HCT116 (cell line): Measurements from ENCODE around the gene TFCP2L1. TPM values are rescaled to one million over a fixed set of nuclear protein-coding genes. Genes with fewer than 3 reads are reported as not detected.

Source experiments
- ATAC-seq: fragments of 200-7000 bp; cut with Tn5 transposase; 2 replicates; pipeline ENCODE4 v1.9.1; 2020; ENCODE audit warnings: mild to moderate bottlenecking, moderate library complexity
- BruUV-seq: library from RNA; stranded (reverse); fragments of 400-500 nt; replicated peaks from 2 replicates; lab custom pipeline; 2021; lab: Mats Ljungman, UMichigan
- CTCF ChIA-PET: fragments of 300-600 bp; sonication (Branson Sonifier 250); formaldehyde crosslinking; loops from one replicate; lab custom pipeline; 2021; ENCODE audit warnings: antibody characterized with exemption; lab: Charles Lee
- POLR2A ChIA-PET: fragments of 300-600, 350-600 bp; sonication (Branson Sonifier 250); formaldehyde crosslinking; loops from one replicate; lab custom pipeline; 2021; ENCODE audit warnings: antibody characterized with exemption; lab: Charles Lee
- RAD21 ChIA-PET, 2 experiments: fragments of 300-600 bp; sonication (Branson Sonifier 250); formaldehyde crosslinking; loops; one replicate each; lab custom pipeline; 2023; ENCODE audit warnings: low total read pairs in 2 of 2; ENCODE audit not compliant: uncharacterized antibody in 2 of 2, unreplicated experiment in 2 of 2, low non-redundant PET in 1 of 2; lab: Charles Lee
- DNase-seq: peaks from one replicate; pipeline ENCODE4 v3.0.0-alpha.2; 2010; ENCODE audit warnings: low read depth, low spot score
- H2AFZ ChIP-seq: fragments of 200-600 bp; shearing (Covaris generic), sonication (generic); 2 replicates; pipeline ENCODE4 v1.6.1; 2017; ENCODE audit warnings: low read depth, mixed run types, mixed read lengths, antibody characterized with exemption, low read length; ENCODE audit not compliant: poor library complexity, severe bottlenecking
- H3K27ac ChIP-seq: 2 replicates; pipeline ENCODE4 v1.5.1; 2012; ENCODE audit warnings: low read depth, low read length
- H3K27me3 ChIP-seq: fragments of 200-600 bp; sonication (generic); 2 replicates; pipeline ENCODE4 v1.6.1; 2016; ENCODE audit warnings: mixed run types, low read length, mixed read lengths; ENCODE audit not compliant: insufficient read depth
- H3K36me3 ChIP-seq, 2 experiments: fragments of 200-500 bp in 1 of 2; fragments of 200-600 bp in 1 of 2; sonication (Bioruptor generic) in 1 of 2; sonication (generic) in 1 of 2; 2 replicates each; pipeline versions ENCODE4 v1.5.1 to v1.6.1; 2014 to 2016; ENCODE audit warnings: low read length in 2 of 2, inconsistent platforms in 1 of 2, mixed read lengths in 1 of 2, mixed run types in 1 of 2; ENCODE audit not compliant: insufficient read depth in 2 of 2, control insufficient read depth in 1 of 2
- H3K4me1 ChIP-seq, 2 experiments: fragments of 200-600 bp in 1 of 2; sonication (generic) in 1 of 2; 2 replicates each; pipeline versions ENCODE4 v1.5.1 to v1.6.1; 2012 to 2017; ENCODE audit warnings: low read length in 2 of 2, inconsistent platforms in 1 of 2, mild to moderate bottlenecking in 1 of 2, mixed read lengths in 1 of 2, mixed run types in 1 of 2, moderate library complexity in 1 of 2; ENCODE audit not compliant: insufficient read depth in 2 of 2, control insufficient read depth in 1 of 2
- H3K4me2 ChIP-seq: fragments of 200-600 bp; sonication (generic); 2 replicates; pipeline ENCODE4 v1.6.1; 2017; ENCODE audit warnings: mixed run types, low read length, mixed read lengths
- H3K4me3 ChIP-seq, 2 experiments: fragments of 200-600 bp in 1 of 2; sonication (generic) in 1 of 2; replicated peaks in 1 of 2; 2 replicates each; pipeline ENCODE4 v1.5.1; 2011 to 2016; ENCODE audit warnings: low read length in 2 of 2, control low read depth in 1 of 2, low read depth in 1 of 2, mild to moderate bottlenecking in 1 of 2, mixed read lengths in 1 of 2, mixed run types in 1 of 2
- H3K79me2 ChIP-seq: fragments of 200-600 bp; sonication (generic); 2 replicates; pipeline ENCODE4 v1.6.1; 2017; ENCODE audit warnings: mild to moderate bottlenecking, mixed run types, low read length, moderate library complexity, mixed read lengths; ENCODE audit not compliant: insufficient read depth
- H3K9ac ChIP-seq: fragments of 200-600 bp; sonication (generic); 2 replicates; pipeline ENCODE4 v1.6.1; 2016; ENCODE audit warnings: low read length, mixed read lengths
- H3K9me2 ChIP-seq: fragments of 200-600 bp; sonication (generic), shearing (Covaris generic); 2 replicates; pipeline ENCODE4 v1.6.1; 2017; ENCODE audit warnings: mixed run types, mild to moderate bottlenecking, moderate library complexity; ENCODE audit not compliant: insufficient read depth
- H3K9me3 ChIP-seq, 2 experiments: fragments of 200-500 bp in 1 of 2; fragments of 200-600 bp in 1 of 2; sonication (Bioruptor generic) in 1 of 2; sonication (generic) in 1 of 2; 2 replicates each; pipeline ENCODE4 v1.6.1; 2014 to 2017; ENCODE audit warnings: low read length in 2 of 2, mixed read lengths in 2 of 2, inconsistent platforms in 1 of 2, low read depth in 1 of 2, mild to moderate bottlenecking in 1 of 2, mixed run types in 1 of 2, moderate library complexity in 1 of 2; ENCODE audit not compliant: control insufficient read depth in 1 of 2, insufficient read depth in 1 of 2
- H4K20me1 ChIP-seq: fragments of 200-600 bp; sonication (generic), shearing (Covaris generic); 2 replicates; pipeline ENCODE4 v1.6.1; 2017; ENCODE audit warnings: mixed run types, mild to moderate bottlenecking, moderate library complexity; ENCODE audit not compliant: insufficient read depth
- CTCF ChIP-seq, 3 experiments: fragments of 200-600 bp in 1 of 3; sonication (generic) in 1 of 3; IDR thresholded peaks in 2 of 3; conservative IDR thresholded peaks in 1 of 3; 2 replicates each; pipeline ENCODE4 v1.5.1; 2012 to 2017; ENCODE audit warnings: low read depth in 2 of 3, low read length in 2 of 3, antibody characterized with exemption in 1 of 3, borderline replicate concordance in 1 of 3, control low read depth in 1 of 3, mild to moderate bottlenecking in 1 of 3, mixed read lengths in 1 of 3, mixed run types in 1 of 3, moderate library complexity in 1 of 3; ENCODE audit not compliant: insufficient read depth in 1 of 3
- ELF1 ChIP-seq: IDR thresholded peaks from 2 replicates; pipeline ENCODE4 v1.6.1; 2012; ENCODE audit warnings: low read depth, borderline replicate concordance
- EZH2phosphoT487 ChIP-seq: fragments of 200-600 bp; IDR thresholded peaks from 2 replicates; pipeline ENCODE4 v1.6.1; 2018; ENCODE audit warnings: antibody characterized with exemption, borderline replicate concordance
- FOSL1 ChIP-seq: IDR thresholded peaks from 2 replicates; pipeline ENCODE4 v1.6.1; 2012; ENCODE audit warnings: low read depth
- POLR2AphosphoS5 ChIP-seq: IDR thresholded peaks from 2 replicates; pipeline ENCODE4 v1.6.1; 2011; ENCODE audit warnings: mild to moderate bottlenecking, low read depth, low read length, moderate library complexity
- SP1 ChIP-seq: IDR thresholded peaks from 2 replicates; pipeline ENCODE4 v1.6.1; 2012; ENCODE audit warnings: low read depth
- SRF ChIP-seq: IDR thresholded peaks from 2 replicates; pipeline ENCODE4 v1.6.1; 2012; ENCODE audit warnings: low read depth
- TCF7L2 ChIP-seq: IDR thresholded peaks from 2 replicates; pipeline ENCODE4 v1.7.0; 2011; ENCODE audit warnings: borderline replicate concordance, inconsistent platforms; ENCODE audit not compliant: insufficient read depth, insufficient read length; ENCODE audit errors: extremely low read depth
- YY1 ChIP-seq: IDR thresholded peaks from 2 replicates; pipeline ENCODE4 v1.6.1; 2011; ENCODE audit warnings: low read length, low read depth, moderate library complexity, mild to moderate bottlenecking; ENCODE audit not compliant: insufficient replicate concordance; ENCODE audit errors: extremely low read depth
- intact Hi-C: fragments of 100-400 bp; cut with micrococcal nuclease; formaldehyde crosslinking; loops from 2 replicates; pipeline ENCODE4 v1.10.0; 2022
- total RNA-seq: library from RNA; stranded (reverse); gene quantifications from one replicate; pipeline ENCODE4 v1.2.1, GENCODE V29; 2021; ENCODE audit not compliant: unreplicated experiment

Gene TFCP2L1
- total RNA-seq, 1 experiment from 2014 or later: 8.4 TPM

- DNase-seq (no peak), ATAC-seq (no peak)
- Histone ChIP-seq H3K4me1 (no peaks in the 10 kb centered on the region), H3K9ac (no peak overlapping the region), H3K27ac (no peak overlapping the region), H2AFZ (no peak overlapping the region), H3K27me3 (no peaks in the 10 kb centered on the region), H4K20me1 (no peaks in the 10 kb centered on the region), H3K9me3 (no peaks in the 10 kb centered on the region), H3K4me3 (no peak overlapping the region), H3K4me2 (no peak overlapping the region), H3K79me2 (no peaks in the 10 kb centered on the region), H3K36me3 (no peaks in the 10 kb centered on the region), H3K9me2 (no peaks in the 10 kb centered on the region)
- no TSS peak for BruUV-seq
- no peak for TF ChIP-seq YY1
- no peak for TF ChIP-seq POLR2AphosphoS5
- no peak for TF ChIP-seq TCF7L2
- TF ChIP-seq SP1: no peak
- TF ChIP-seq SRF: no peak
- TF ChIP-seq FOSL1: no peak
- ChIA-PET RAD21 (no interaction called here), POLR2A (no interaction called here), CTCF (no interaction called here)
- intact Hi-C loops: no loop called here
Measured at GRCh38 chr2:121191191-121192170, 93.5 kb downstream of the TFCP2L1 start.

GRCh38 chr2:121189661-121190381 lies 95.2 kb downstream of the TFCP2L1 start:
- POLR2A ChIA-PET: no interaction called here
- Histone ChIP-seq H3K4me1 (peaks cover 0 to 9% of the 10 kb centered on the region in 2 experiments; a peak in 1 of 4 replicates), H3K27ac (no peak overlapping the region), H3K9ac (no peak overlapping the region), H3K9me2 (no peaks in the 10 kb centered on the region), H4K20me1 (no peaks in the 10 kb centered on the region), H3K36me3 (no peaks in the 10 kb centered on the region), H3K4me3 (no peak overlapping the region), H2AFZ (no peak overlapping the region), H3K4me2 (no peak overlapping the region), H3K9me3 (no peaks in the 10 kb centered on the region), H3K79me2 (no peaks in the 10 kb centered on the region), H3K27me3 (no peaks in the 10 kb centered on the region)
- RAD21 ChIA-PET: no interaction called here
- intact Hi-C loops: no loop called here
- DNase-seq (no peak), ATAC-seq (no peak)
- CTCF ChIA-PET: no interaction called here
- TF ChIP-seq FOSL1: no peak
- TF ChIP-seq CTCF (IDR thresholded peaks at IDR 0.05 in 2 of 3, conservative IDR thresholded peaks at IDR 0.05 in 1 of 3; ENCODE audit: borderline replicate concordance in 1 of 3, insufficient read depth in 1 of 3, low read depth in 2 of 3, low read length in 2 of 3): no peak
- TF ChIP-seq ELF1: no peak
- no peak for TF ChIP-seq EZH2phosphoT487
- no peak for TF ChIP-seq SP1
- no TSS peak for BruUV-seq
